Measurements from ENCODE around the gene ZNF763. TPM values are rescaled to one million over a fixed set of nuclear protein-coding genes. Genes with fewer than 3 reads are reported as not detected.
"Not testable (repeated sequence)": the region's sequence is repeated elsewhere in the genome, so short reads cannot be mapped to it uniquely, and the experiment has no call there.

The ZNF763 gene
- polyA plus RNA-seq, 1 experiment: 1.6 TPM

- POLR2A ChIA-PET: no interaction called here
- TF ChIP-seq CTCF (IDR thresholded peaks at IDR 0.05; ENCODE audit: insufficient read depth, low read depth, low read length): no peak; the same call in 1 of the 2 replicates
- peak overlapping the region; percentile 87 for H3K4me3 ChIP-seq (ENCODE audit: low read depth, low read length)
- no peaks in the 10 kb centered on the region for H3K36me3 ChIP-seq (ENCODE audit: control insufficient read depth, insufficient read depth, low read length)
- CTCF ChIA-PET: interaction anchor here (0.7 to 10.1 kb wide), 20 partner anchors 12 to 191 kb away, joined by 3 to 107 read pairs (median 4); partner anchors contain the start of genes ZNF20, ZNF491, ZNF69 and ZNF700
- H3K27me3 ChIP-seq (ENCODE audit: control insufficient read depth, insufficient read depth, low read length): no peaks in the 10 kb centered on the region
- DNase-seq (ENCODE audit: low read depth): peak; percentile 60
These were observed 22.8 kb downstream of the ZNF763 start for GRCh38 chr19:11987405-11988281.

DNA sequence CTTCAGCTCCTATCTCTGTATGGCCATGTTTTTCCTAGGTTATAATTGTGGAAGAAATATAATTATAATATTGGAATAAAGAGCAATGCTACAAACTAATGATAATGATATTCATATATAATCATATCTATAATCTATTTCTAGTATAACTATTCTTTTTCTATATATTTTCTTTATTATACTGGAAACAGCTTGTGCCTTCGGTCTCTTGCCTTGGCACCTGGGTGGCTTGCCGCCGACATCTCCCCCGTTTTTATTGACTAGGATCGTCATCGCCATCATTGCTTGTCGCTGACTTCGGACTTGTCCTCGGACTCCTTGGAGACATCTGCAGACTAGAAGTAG, 24.2 kb downstream of the ZNF763 start:
- no peak for TF ChIP-seq CTCF (IDR thresholded peaks at IDR 0.05; ENCODE audit: insufficient read depth, low read depth, low read length)
- Histone ChIP-seq H3K4me3 (ENCODE audit: low read depth, low read length) (no peak overlapping the region), H3K27me3 (ENCODE audit: control insufficient read depth, insufficient read depth, low read length) (no peaks in the 10 kb centered on the region), H3K36me3 (ENCODE audit: control insufficient read depth, insufficient read depth, low read length) (no peaks in the 10 kb centered on the region)
- CTCF ChIA-PET: interaction anchor here (0.6 to 10.1 kb wide), 22 partner anchors 8 to 343 kb away, joined by 3 to 107 read pairs (median 4); partner anchors contain the start of genes ZNF136, ZNF433, ZNF491 and ZNF69
- POLR2A ChIA-PET: no interaction called here
- DNase-seq (ENCODE audit: low read depth): no peak

DNA sequence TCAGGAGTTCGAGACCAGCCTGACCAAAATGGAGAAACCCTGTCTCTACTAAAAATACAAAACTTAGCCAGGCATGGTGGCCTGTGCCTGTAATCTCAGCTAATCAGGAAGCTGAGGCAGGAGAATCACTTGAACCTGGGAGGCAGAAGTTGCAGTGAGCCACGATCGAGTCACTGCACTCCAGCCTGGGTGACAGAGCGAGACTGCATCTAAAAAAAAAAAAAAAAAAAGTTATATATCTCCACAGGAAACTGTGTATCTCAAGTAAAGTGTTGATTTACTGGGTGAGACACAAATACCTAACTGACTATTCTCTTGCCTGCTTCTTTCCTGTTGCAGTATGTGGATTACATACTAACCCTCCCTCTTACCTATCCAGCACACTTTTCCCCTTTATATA, 27.1 kb downstream of the ZNF763 start:
- DNase-seq (ENCODE audit: low read depth); POLR2A ChIA-PET: not testable (repeated sequence)
- CTCF ChIA-PET: interaction anchor here (1.2 to 10.1 kb wide), 6 partner anchors 28 to 194 kb away, joined by 4 to 107 read pairs (median 6); partner anchors contain the start of genes ZNF491, ZNF69 and ZNF700

GRCh38 chr19:11995174-11995573, 30.3 kb downstream of the ZNF763 start:
- Histone ChIP-seq H3K27me3 (ENCODE audit: control insufficient read depth, insufficient read depth, low read length) (no peaks in the 10 kb centered on the region), H3K36me3 (ENCODE audit: control insufficient read depth, insufficient read depth, low read length) (no peaks in the 10 kb centered on the region; the same call in 1 of the 2 replicates), H3K4me3 (ENCODE audit: low read depth, low read length) (no peak overlapping the region)
- ChIA-PET CTCF (no interaction called here), POLR2A (no interaction called here)
- TF ChIP-seq CTCF (IDR thresholded peaks at IDR 0.05; ENCODE audit: insufficient read depth, low read depth, low read length): no peak
- no peak for DNase-seq (ENCODE audit: low read depth)

More for the DNA sequence above, 27.1 kb downstream of the ZNF763 start:
- not testable (repeated sequence) for H3K27me3 ChIP-seq (ENCODE audit: control insufficient read depth, insufficient read depth, low read length); H3K4me3 ChIP-seq (ENCODE audit: low read depth, low read length); H3K36me3 ChIP-seq (ENCODE audit: control insufficient read depth, insufficient read depth, low read length)

GRCh38 chr19:12000152-12000981, 35.5 kb downstream of the ZNF763 start:
- DNase-seq (ENCODE audit: low read depth): no peak
- peaks cover 2% of the 10 kb centered on the region; the same call in 1 of the 2 replicates for H3K36me3 ChIP-seq (ENCODE audit: control insufficient read depth, insufficient read depth, low read length)
- POLR2A ChIA-PET: no interaction called here

More at GRCh38 chr19:12000152-12000981, 35.5 kb downstream of the ZNF763 start:
- Histone ChIP-seq H3K27me3 (ENCODE audit: control insufficient read depth, insufficient read depth, low read length) (no peaks in the 10 kb centered on the region), H3K4me3 (ENCODE audit: low read depth, low read length) (no peak overlapping the region)
- CTCF ChIA-PET: interaction anchor here (3.4 kb wide), 1 partner anchor 12 kb away, joined by 10 read pairs; no protein-coding TSS in a partner anchor
- no peak for TF ChIP-seq CTCF (IDR thresholded peaks at IDR 0.05; ENCODE audit: insufficient read depth, low read depth, low read length)
